ENCODE results near the gene ZNF568.
A peak's percentile ranks its signal among the peaks of the same experiment; 100 is the strongest.

Gene ZNF568

GRCh38 chr19:36918090-36918489 lies 2.0 kb downstream of the ZNF568 start:
- no peak overlapping the region for H3K27ac ChIP-seq (ENCODE audit: insufficient read depth in 1 of 2, low read depth in 1 of 2, low read length in 2 of 2, poor library complexity in 1 of 2, severe bottlenecking in 2 of 2)
- 100% methylated on average over 6 of the region's 9 CpGs for WGBS (ENCODE audit: insufficient coverage)
- ChIA-PET CTCF (no interaction called here), POLR2A (no interaction called here)
- peaks cover 4 to 12% (median 6%) of the 10 kb centered on the region in 4 experiments for H3K4me1 ChIP-seq (ENCODE audit: control extremely low read depth in 1 of 4, control insufficient read depth in 4 of 4, insufficient read depth in 4 of 4, low read length in 3 of 4)
- H3K27me3 ChIP-seq (replicated peaks in 2 of 5; ENCODE audit: control insufficient read depth in 4 of 5, insufficient read depth in 5 of 5, low read length in 4 of 5) = no peaks in the 10 kb centered on the region
- no peak for DNase-seq
- H3K36me3 ChIP-seq (ENCODE audit: control insufficient read depth in 4 of 4, insufficient read depth in 4 of 4, low read length in 3 of 4) = peaks cover 15 to 48% (median 30%) of the 10 kb centered on the region in 4 experiments
- H3K9me3 ChIP-seq (ENCODE audit: control extremely low read depth in 1 of 5, control insufficient read depth in 4 of 5, insufficient read depth in 2 of 5, low read depth in 1 of 5, low read length in 4 of 5) = peaks cover 7 to 40% (median 25%) of the 10 kb centered on the region in 5 experiments
- H3K4me3 ChIP-seq (ENCODE audit: control insufficient read depth in 1 of 7, extremely low read depth in 1 of 7, insufficient read depth in 4 of 7, low read depth in 2 of 7, low read length in 6 of 7) = no peak overlapping the region

GRCh38 chr19:36931684-36932083 lies 15.6 kb downstream of the ZNF568 start:
- CTCF ChIA-PET = no interaction called here
- no peaks in the 10 kb centered on the region for H3K27me3 ChIP-seq (replicated peaks in 2 of 5; ENCODE audit: control insufficient read depth in 4 of 5, insufficient read depth in 5 of 5, low read length in 4 of 5)
- WGBS (ENCODE audit: insufficient coverage) = no CpG with 5 or more reads among the region's 2 CpGs
- DNase-seq = no peak
- POLR2A ChIA-PET = no interaction called here
- peaks cover 8 to 48% (median 17%) of the 10 kb centered on the region in 4 experiments for H3K36me3 ChIP-seq (ENCODE audit: control insufficient read depth in 4 of 4, insufficient read depth in 4 of 4, low read length in 3 of 4)
- H3K9me3 ChIP-seq (ENCODE audit: control extremely low read depth in 1 of 5, control insufficient read depth in 4 of 5, insufficient read depth in 2 of 5, low read depth in 1 of 5, low read length in 4 of 5) = peaks cover 11 to 65% (median 31%) of the 10 kb centered on the region in 5 experiments
- H3K4me3 ChIP-seq (ENCODE audit: control insufficient read depth in 1 of 7, extremely low read depth in 1 of 7, insufficient read depth in 4 of 7, low read depth in 2 of 7, low read length in 6 of 7) = peak overlapping the region in 1 of 7 experiments; percentile 15
- no peaks in the 10 kb centered on the region for H3K4me1 ChIP-seq (ENCODE audit: control extremely low read depth in 1 of 4, control insufficient read depth in 4 of 4, insufficient read depth in 4 of 4, low read length in 3 of 4)
- H3K27ac ChIP-seq (ENCODE audit: insufficient read depth in 1 of 2, low read depth in 1 of 2, low read length in 2 of 2, poor library complexity in 1 of 2, severe bottlenecking in 2 of 2) = no peak overlapping the region

- Histone ChIP-seq H3K27me3 (replicated peaks in 2 of 5; ENCODE audit: control insufficient read depth in 4 of 5, insufficient read depth in 5 of 5, low read length in 4 of 5) (no peaks in the 10 kb centered on the region), H3K27ac (ENCODE audit: insufficient read depth in 1 of 2, low read depth in 1 of 2, low read length in 2 of 2, poor library complexity in 1 of 2, severe bottlenecking in 2 of 2) (no peak overlapping the region), H3K36me3 (ENCODE audit: control insufficient read depth in 4 of 4, insufficient read depth in 4 of 4, low read length in 3 of 4) (peaks cover 33 to 78% (median 34%) of the 10 kb centered on the region in 4 experiments), H3K4me3 (ENCODE audit: control insufficient read depth in 1 of 7, extremely low read depth in 1 of 7, insufficient read depth in 4 of 7, low read depth in 2 of 7, low read length in 6 of 7) (peak overlapping the region in 1 of 7 experiments; percentile 4), H3K9me3 (ENCODE audit: control extremely low read depth in 1 of 5, control insufficient read depth in 4 of 5, insufficient read depth in 2 of 5, low read depth in 1 of 5, low read length in 4 of 5) (peaks cover 21 to 82% (median 24%) of the 10 kb centered on the region in 5 experiments), H3K4me1 (ENCODE audit: control extremely low read depth in 1 of 4, control insufficient read depth in 4 of 4, insufficient read depth in 4 of 4, low read length in 3 of 4) (no peaks in the 10 kb centered on the region)
- POLR2A ChIA-PET = no interaction called here
- DNase-seq = no peak
- CTCF ChIA-PET = no interaction called here
Observed at GRCh38 chr19:36939153-36939552, 23.0 kb downstream of the ZNF568 start.

GRCh38 chr19:36950335-36951119 lies 34.4 kb downstream of the ZNF568 start:
- POLR2A ChIA-PET = no interaction called here
- CTCF ChIA-PET = no interaction called here
- H3K9me3 ChIP-seq (ENCODE audit: control extremely low read depth in 1 of 5, control insufficient read depth in 4 of 5, insufficient read depth in 2 of 5, low read depth in 1 of 5, low read length in 4 of 5) = peaks cover 31 to 71% (median 37%) of the 10 kb centered on the region in 5 experiments

GRCh38 chr19:36962346-36962745 lies 46.2 kb downstream of the ZNF568 start:
- no CpG with 5 or more reads among the region's 6 CpGs for WGBS (ENCODE audit: insufficient coverage)
- peaks cover 6 to 53% (median 18%) of the 10 kb centered on the region in 5 experiments for H3K9me3 ChIP-seq (ENCODE audit: control extremely low read depth in 1 of 5, control insufficient read depth in 4 of 5, insufficient read depth in 2 of 5, low read depth in 1 of 5, low read length in 4 of 5)
- CTCF ChIA-PET = no interaction called here
- no peak overlapping the region for H3K4me3 ChIP-seq (ENCODE audit: control insufficient read depth in 1 of 7, extremely low read depth in 1 of 7, insufficient read depth in 4 of 7, low read depth in 2 of 7, low read length in 6 of 7)
- no peak overlapping the region for H3K27ac ChIP-seq (ENCODE audit: insufficient read depth in 1 of 2, low read depth in 1 of 2, low read length in 2 of 2, poor library complexity in 1 of 2, severe bottlenecking in 2 of 2)
- no peak for DNase-seq
- H3K36me3 ChIP-seq (ENCODE audit: control insufficient read depth in 4 of 4, insufficient read depth in 4 of 4, low read length in 3 of 4) = peaks cover 0 to 10% (median 0%) of the 10 kb centered on the region in 4 experiments
- no peaks in the 10 kb centered on the region for H3K4me1 ChIP-seq (ENCODE audit: control extremely low read depth in 1 of 4, control insufficient read depth in 4 of 4, insufficient read depth in 4 of 4, low read length in 3 of 4)
- POLR2A ChIA-PET = no interaction called here
- no peaks in the 10 kb centered on the region for H3K27me3 ChIP-seq (replicated peaks in 2 of 5; ENCODE audit: control insufficient read depth in 4 of 5, insufficient read depth in 5 of 5, low read length in 4 of 5)

More at GRCh38 chr19:36950335-36951119, 34.4 kb downstream of the ZNF568 start:
- H3K4me3 ChIP-seq (ENCODE audit: control insufficient read depth in 1 of 7, extremely low read depth in 1 of 7, insufficient read depth in 4 of 7, low read depth in 2 of 7, low read length in 6 of 7) = peak overlapping the region in 1 of 7 experiments; percentile 5
- peaks cover 9 to 59% (median 27%) of the 10 kb centered on the region in 4 experiments for H3K36me3 ChIP-seq (ENCODE audit: control insufficient read depth in 4 of 4, insufficient read depth in 4 of 4, low read length in 3 of 4)
- H3K27me3 ChIP-seq (replicated peaks in 2 of 5; ENCODE audit: control insufficient read depth in 4 of 5, insufficient read depth in 5 of 5, low read length in 4 of 5) = no peaks in the 10 kb centered on the region
- no peaks in the 10 kb centered on the region for H3K4me1 ChIP-seq (ENCODE audit: control extremely low read depth in 1 of 4, control insufficient read depth in 4 of 4, insufficient read depth in 4 of 4, low read length in 3 of 4)
- no peak overlapping the region for H3K27ac ChIP-seq (ENCODE audit: insufficient read depth in 1 of 2, low read depth in 1 of 2, low read length in 2 of 2, poor library complexity in 1 of 2, severe bottlenecking in 2 of 2)
- DNase-seq = no peak
- WGBS (ENCODE audit: insufficient coverage) = 100% methylated on average over 2 of the region's 5 CpGs

- Histone ChIP-seq H3K9me3 (ENCODE audit: control extremely low read depth in 1 of 5, control insufficient read depth in 4 of 5, insufficient read depth in 2 of 5, low read depth in 1 of 5, low read length in 4 of 5) (peaks cover 5 to 57% (median 22%) of the 10 kb centered on the region in 5 experiments), H3K4me3 (ENCODE audit: control insufficient read depth in 1 of 7, extremely low read depth in 1 of 7, insufficient read depth in 4 of 7, low read depth in 2 of 7, low read length in 6 of 7) (no peak overlapping the region), H3K27me3 (replicated peaks in 2 of 5; ENCODE audit: control insufficient read depth in 4 of 5, insufficient read depth in 5 of 5, low read length in 4 of 5) (no peaks in the 10 kb centered on the region), H3K4me1 (ENCODE audit: control extremely low read depth in 1 of 4, control insufficient read depth in 4 of 4, insufficient read depth in 4 of 4, low read length in 3 of 4) (no peaks in the 10 kb centered on the region), H3K27ac (ENCODE audit: insufficient read depth in 1 of 2, low read depth in 1 of 2, low read length in 2 of 2, poor library complexity in 1 of 2, severe bottlenecking in 2 of 2) (no peak overlapping the region), H3K36me3 (ENCODE audit: control insufficient read depth in 4 of 4, insufficient read depth in 4 of 4, low read length in 3 of 4) (peaks cover 0 to 13% (median 0%) of the 10 kb centered on the region in 4 experiments)
- ChIA-PET CTCF (interaction anchor here (0.6 kb wide), 1 partner anchor 188 kb away, joined by 6 read pairs; no protein-coding TSS in a partner anchor), POLR2A (no interaction called here)
- WGBS (ENCODE audit: insufficient coverage) = 91% methylated on average over 1 of the region's 2 CpGs
- no peak for DNase-seq
Observed at GRCh38 chr19:36963280-36963679, 47.1 kb downstream of the ZNF568 start.

GRCh38 chr19:36972571-36972970 lies 56.4 kb downstream of the ZNF568 start:
- H3K27ac ChIP-seq (ENCODE audit: insufficient read depth in 1 of 2, low read depth in 1 of 2, low read length in 2 of 2, poor library complexity in 1 of 2, severe bottlenecking in 2 of 2) = peak overlapping the region in 1 of 2 experiments; percentile 54
- no peak for DNase-seq
- ChIA-PET CTCF (no interaction called here), POLR2A (no interaction called here)
- H3K4me3 ChIP-seq (ENCODE audit: control insufficient read depth in 1 of 7, extremely low read depth in 1 of 7, insufficient read depth in 4 of 7, low read depth in 2 of 7, low read length in 6 of 7) = peak overlapping the region; percentile 72 to 92 (median 88)
- H3K4me1 ChIP-seq (ENCODE audit: control extremely low read depth in 1 of 4, control insufficient read depth in 4 of 4, insufficient read depth in 4 of 4, low read length in 3 of 4) = peaks cover 0 to 18% (median 10%) of the 10 kb centered on the region in 4 experiments
- peaks cover 0 to 10% (median 6%) of the 10 kb centered on the region in 5 experiments for H3K9me3 ChIP-seq (ENCODE audit: control extremely low read depth in 1 of 5, control insufficient read depth in 4 of 5, insufficient read depth in 2 of 5, low read depth in 1 of 5, low read length in 4 of 5)
- peaks cover 0 to 12% (median 1%) of the 10 kb centered on the region in 4 experiments for H3K36me3 ChIP-seq (ENCODE audit: control insufficient read depth in 4 of 4, insufficient read depth in 4 of 4, low read length in 3 of 4)
- 49% methylated on average over 15 of the region's 25 CpGs for WGBS (ENCODE audit: insufficient coverage)
- no peaks in the 10 kb centered on the region for H3K27me3 ChIP-seq (replicated peaks in 2 of 5; ENCODE audit: control insufficient read depth in 4 of 5, insufficient read depth in 5 of 5, low read length in 4 of 5)

Data from common myeloid progenitor, CD34-positive (primary cell).